PC-3 (cell line): Measurements from ENCODE around the gene USO1.

Experiments used
- CTCF ChIP-seq: fragments of 300-600 bp; sonication (generic); conservative IDR thresholded peaks from 2 replicates; pipeline ENCODE4 v1.5.1; 2017; ENCODE audit warnings: antibody characterized with exemption, low read depth, mild to moderate bottlenecking, low read length
- EZH2 ChIP-seq: fragments of 300-600 bp; sonication (generic); IDR thresholded peaks from one replicate; pipeline ENCODE4 v1.6.1; 2017; ENCODE audit warnings: antibody characterized with exemption, mild to moderate bottlenecking, low read length; ENCODE audit not compliant: unreplicated experiment
- EZH2phosphoT487 ChIP-seq: fragments of 300-600 bp; sonication (generic); IDR thresholded peaks from 2 replicates; pipeline ENCODE4 v1.6.1; 2018; ENCODE audit warnings: mild to moderate bottlenecking, antibody characterized with exemption, low read length, borderline replicate concordance

- TF ChIP-seq CTCF (no peak), EZH2 (no peak), EZH2phosphoT487 (no peak)
These were observed 2.7 kb downstream of the USO1 start for GRCh38 chr4:75727073-75727472.
